Gastrocnemius medialis (tissue), 4 donors: ENCODE data around the gene CYP4F11. TPM values are rescaled to one million over a fixed set of nuclear protein-coding genes. Genes with fewer than 3 reads are reported as not detected.
"Not testable (repeated sequence)": the region's sequence is repeated elsewhere in the genome, so short reads cannot be mapped to it uniquely, and the experiment has no call there.

Experiments used
- ATAC-seq, 2 donors: fragments of 150-250 bp; one replicate each; pipeline ENCODE4 v1.9.1; 2016
- DNase-seq, 2 donors: peaks; one replicate each; pipeline ENCODE4 v3.0.0-alpha.2; 2019
- H3K27ac ChIP-seq, 4 donors: fragments of 200-600 bp; sonication (generic); 1 replicate in 1 of 4; 2 replicates in 3 of 4; pipeline ENCODE4 v1.5.1; 2016 to 2018; ENCODE audit warnings: mild to moderate bottlenecking in 2 of 4, moderate library complexity in 1 of 4
- H3K27me3 ChIP-seq, 3 donors: fragments of 200-600 bp; sonication (generic) in 2 of 3; 1 replicate in 1 of 3; 2 replicates in 2 of 3; pipeline versions ENCODE4 v1.5.1 to v1.6.0; 2016 to 2019; ENCODE audit warnings: mild to moderate bottlenecking in 1 of 3, moderate library complexity in 1 of 3
- H3K36me3 ChIP-seq, 2 donors: fragments of 200-600 bp; sonication (generic) in 1 of 2; one replicate each; pipeline ENCODE4 v1.5.1; 2017 to 2018
- H3K4me1 ChIP-seq, 2 donors: fragments of 200-600 bp; sonication (generic) in 1 of 2; one replicate each; pipeline ENCODE4 v1.5.1; 2016 to 2017; ENCODE audit warnings: mild to moderate bottlenecking in 2 of 2
- H3K4me3 ChIP-seq, 4 donors: fragments of 200-600 bp; sonication (generic) in 3 of 4; 1 replicate in 1 of 4; 2 replicates in 3 of 4; pipeline ENCODE4 v1.5.1; 2016 to 2019; ENCODE audit warnings: mild to moderate bottlenecking in 2 of 4
- H3K9me3 ChIP-seq, 3 donors: fragments of 200-600 bp; sonication (generic) in 2 of 3; 1 replicate in 1 of 3; 2 replicates in 2 of 3; pipeline ENCODE4 v1.5.1; 2016 to 2019
- CTCF ChIP-seq, 5 experiments: fragments of 450-650 bp in 3 of 5; fragments of 200-600 bp in 2 of 5; sonication (generic) in 2 of 5; IDR thresholded peaks in 4 of 5; conservative IDR thresholded peaks in 1 of 5; 1 replicate in 4 of 5; 2 replicates in 1 of 5; pipeline ENCODE4 v1.5.1; 2016 to 2019; ENCODE audit warnings: antibody characterized with exemption in 5 of 5, mild to moderate bottlenecking in 3 of 5, moderate library complexity in 3 of 5
- POLR2A ChIP-seq, 2 donors: fragments of 450-650 bp; IDR thresholded peaks; one replicate each; pipeline ENCODE4 v1.6.1; 2017; ENCODE audit warnings: antibody characterized with exemption in 2 of 2, mild to moderate bottlenecking in 2 of 2, moderate library complexity in 2 of 2
- in situ Hi-C, 4 donors: fragments of 200-750 bp; cut with MboI; loops; one replicate each; pipeline versions ENCODE4 v1.15.0 to v1.8.0; 2017; ENCODE audit warnings: low sequenced_read_pairs in 4 of 4
- intact Hi-C: fragments of 100-400 bp; cut with DNase I; formaldehyde crosslinking; loops from one replicate; pipeline ENCODE4 v1.15.1; 2023; ENCODE audit warnings: low total_unique reads
- total RNA-seq, 4 donors: library from RNA; depleted of rRNA; stranded (reverse); fragments of >200 nt; gene quantifications; one replicate each; pipeline versions ENCODE4 v1.1.0 to v1.2.3, GENCODE V29; 2016

CYP4F11 gene
- total RNA-seq, 4 donors from 2014 or later: 0.10 to 0.86 (median 0.32) TPM

DNA sequence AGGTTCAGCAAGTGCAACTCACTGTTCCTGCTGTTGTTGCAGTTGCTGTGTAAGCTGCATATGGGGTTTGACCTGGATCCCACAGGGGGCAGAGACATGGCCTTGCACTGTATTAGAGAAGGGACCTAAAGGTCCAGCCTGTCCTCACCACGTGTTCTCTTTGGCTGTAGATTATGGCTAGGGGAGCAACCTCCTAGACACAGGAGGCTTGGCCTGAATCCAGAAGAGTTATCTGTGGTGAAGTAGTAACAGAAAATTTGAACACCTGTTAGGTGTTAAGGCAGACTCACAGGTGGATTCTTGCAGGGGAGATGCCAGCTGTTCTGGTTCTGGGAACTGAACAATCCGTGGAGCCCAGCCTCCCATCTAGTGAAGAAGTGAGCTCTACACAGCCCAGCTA, 3.4 kb upstream of the CYP4F11 start:
- TF ChIP-seq CTCF (IDR thresholded peaks at IDR 0.05 in 4 of 5, conservative IDR thresholded peaks at IDR 0.05 in 1 of 5) (no peak), POLR2A (IDR thresholded peaks at IDR 0.05) (no peak)
- no peak for DNase-seq
- H3K9me3 ChIP-seq: no peaks in the 10 kb centered on the region
- no peaks in the 10 kb centered on the region for H3K36me3 ChIP-seq
- in situ Hi-C loops (no loop called here), intact Hi-C loops (no loop called here)
- no peak overlapping the region for H3K4me3 ChIP-seq
- peaks cover 0 to 5% (median 0%) of the 10 kb centered on the region in 3 donors for H3K27me3 ChIP-seq
- ATAC-seq: no peak
- no peak overlapping the region for H3K27ac ChIP-seq
- no peaks in the 10 kb centered on the region for H3K4me1 ChIP-seq

GRCh38 chr19:15936950-15937349, 2.6 kb upstream of the CYP4F11 start:
- Histone ChIP-seq H3K27me3 (no peaks in the 10 kb centered on the region), H3K36me3 (no peaks in the 10 kb centered on the region), H3K4me1 (no peaks in the 10 kb centered on the region), H3K9me3 (no peaks in the 10 kb centered on the region), H3K4me3 (no peak overlapping the region), H3K27ac (no peak overlapping the region)
- in situ Hi-C loops: no loop called here
- intact Hi-C loops: no loop called here
- DNase-seq (no peak), ATAC-seq (no peak)
- TF ChIP-seq POLR2A (IDR thresholded peaks at IDR 0.05): no peak

GRCh38 chr19:15936173-15936572, 1.8 kb upstream of the CYP4F11 start:
- no peaks in the 10 kb centered on the region for H3K9me3 ChIP-seq
- ATAC-seq (no peak), DNase-seq (no peak)
- in situ Hi-C loops (no loop called here), intact Hi-C loops (no loop called here)
- H3K36me3 ChIP-seq: no peaks in the 10 kb centered on the region
- H3K27ac ChIP-seq: no peak overlapping the region
- H3K4me1 ChIP-seq: no peaks in the 10 kb centered on the region
- TF ChIP-seq CTCF (IDR thresholded peaks at IDR 0.05 in 4 of 5, conservative IDR thresholded peaks at IDR 0.05 in 1 of 5) (no peak), POLR2A (IDR thresholded peaks at IDR 0.05) (no peak)
- H3K4me3 ChIP-seq: no peak overlapping the region
- H3K27me3 ChIP-seq: no peaks in the 10 kb centered on the region

DNA sequence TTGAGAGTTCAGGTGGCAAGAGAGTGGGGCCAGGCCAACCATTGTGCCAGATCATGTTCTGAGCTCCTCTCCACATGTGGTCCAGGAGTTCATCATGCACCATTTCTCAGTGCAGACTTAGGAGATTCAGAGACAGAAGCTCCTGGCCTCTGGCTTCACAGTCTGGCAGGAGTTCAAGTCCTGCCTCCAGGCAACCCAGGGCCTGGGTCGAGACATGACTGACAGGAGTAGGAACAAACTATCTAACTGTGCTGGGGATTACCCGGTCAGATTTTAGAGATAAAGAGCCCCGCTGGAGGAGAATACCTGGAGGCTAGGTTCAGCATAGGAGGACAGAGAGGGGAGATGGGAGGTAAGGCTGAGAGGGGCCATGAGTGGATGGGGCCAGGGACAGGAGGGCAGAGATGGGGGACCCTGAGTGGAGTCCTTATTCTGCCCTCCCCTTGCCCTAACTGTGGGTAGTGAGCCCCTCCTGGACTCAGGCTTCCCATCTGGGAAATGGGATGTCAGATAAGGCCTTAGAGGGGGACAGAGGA, 906 bp upstream of the CYP4F11 start:
- in situ Hi-C loops: no loop called here
- Histone ChIP-seq H3K36me3 (no peaks in the 10 kb centered on the region), H3K9me3 (no peaks in the 10 kb centered on the region), H3K4me3 (no peak overlapping the region), H3K4me1 (no peaks in the 10 kb centered on the region), H3K27me3 (no peaks in the 10 kb centered on the region), H3K27ac (no peak overlapping the region)
- no peak for TF ChIP-seq CTCF (IDR thresholded peaks at IDR 0.05 in 4 of 5, conservative IDR thresholded peaks at IDR 0.05 in 1 of 5)
- TF ChIP-seq POLR2A (IDR thresholded peaks at IDR 0.05): no peak
- no peak for DNase-seq
- intact Hi-C loops: no loop called here
- no peak for ATAC-seq

DNA sequence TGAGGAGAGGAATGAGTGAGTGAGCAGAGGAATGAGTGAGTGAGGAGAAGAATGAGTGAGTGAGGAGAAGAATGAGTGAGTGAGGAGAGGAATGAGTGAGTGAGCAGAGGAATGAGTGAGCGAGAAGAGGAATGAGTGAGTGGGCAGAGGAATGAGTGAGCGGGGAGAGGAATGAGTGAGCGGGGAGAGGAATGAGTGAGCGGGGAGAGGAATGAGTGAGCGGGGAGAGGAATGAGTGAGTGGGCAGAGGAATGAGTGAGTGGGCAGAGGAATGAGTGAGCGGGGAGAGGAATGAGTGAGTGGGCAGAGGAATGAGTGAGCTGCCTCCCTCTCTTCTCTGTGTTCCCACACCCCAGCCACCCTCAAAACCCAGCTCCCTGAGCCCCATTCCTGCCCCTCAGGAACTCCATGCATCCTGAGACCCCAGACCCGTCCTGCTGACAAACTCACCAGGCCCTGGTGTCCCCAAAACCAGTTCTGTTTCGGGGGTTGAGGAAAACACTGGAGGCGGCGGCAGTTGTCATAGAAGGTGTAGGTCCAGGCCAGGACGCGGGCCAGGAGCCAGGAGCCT, 483 bp downstream of the CYP4F11 start:
- H3K36me3 ChIP-seq, H3K4me3 ChIP-seq, H3K4me1 ChIP-seq, DNase-seq, H3K27me3 ChIP-seq, in situ Hi-C loops, ATAC-seq, intact Hi-C loops, H3K9me3 ChIP-seq: not testable (repeated sequence)
- H3K27ac ChIP-seq: peak overlapping the region in 1 of 4 donors; percentile 41

DNA sequence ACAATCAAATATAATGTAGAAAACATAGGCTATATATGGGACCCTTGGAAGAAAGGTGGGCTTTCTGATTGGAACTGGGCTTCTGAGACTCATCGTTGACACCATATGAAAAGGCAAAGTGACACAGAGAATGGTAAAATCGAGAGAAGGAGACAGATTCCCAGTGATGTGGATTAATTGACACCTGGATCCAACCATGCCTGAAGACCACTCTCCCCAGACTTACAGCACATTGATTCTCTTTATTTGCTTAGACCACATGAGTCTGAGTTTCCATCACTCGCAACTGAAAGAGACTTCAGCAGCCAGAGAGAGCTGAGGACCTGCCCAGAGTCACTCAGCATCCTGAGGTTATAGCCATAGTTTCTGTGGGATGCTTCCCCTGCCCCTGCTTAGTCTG, 6.0 kb downstream of the CYP4F11 start:
- no peak for ATAC-seq
- in situ Hi-C loops: no loop called here
- intact Hi-C loops: no loop called here

More for the DNA sequence above, 6.0 kb downstream of the CYP4F11 start:
- no peak for DNase-seq
- no peak overlapping the region for H3K4me3 ChIP-seq
- H3K27ac ChIP-seq: no peak overlapping the region
- no peak for TF ChIP-seq POLR2A (IDR thresholded peaks at IDR 0.05)
- no peak for TF ChIP-seq CTCF (IDR thresholded peaks at IDR 0.05 in 4 of 5, conservative IDR thresholded peaks at IDR 0.05 in 1 of 5)
- H3K9me3 ChIP-seq: no peaks in the 10 kb centered on the region
- H3K4me1 ChIP-seq: no peaks in the 10 kb centered on the region
- H3K27me3 ChIP-seq: peaks cover 0 to 15% (median 0%) of the 10 kb centered on the region in 3 donors
- H3K36me3 ChIP-seq: no peaks in the 10 kb centered on the region
